K562 (cell line): ENCODE data around the gene BRAF.
"Not testable (repeated sequence)": the region's sequence is repeated elsewhere in the genome, so short reads cannot be mapped to it uniquely, and the experiment has no call there.

ENCODE experiments used
- CREB3 ChIP-seq: fragments of 450-650 bp; conservative IDR thresholded peaks from 2 replicates; pipeline ENCODE4 v1.6.1; 2016; ENCODE audit warnings: missing genetic modification characterization, low read depth, mild to moderate bottlenecking, missing compliant biosample characterization, moderate library complexity
- CTCF ChIP-seq, 3 experiments: IDR thresholded peaks in 2 of 3; conservative IDR thresholded peaks in 1 of 3; 2 replicates each; pipeline ENCODE4 v1.5.1; 2011 to 2012; ENCODE audit warnings: low read length in 3 of 3, mild to moderate bottlenecking in 3 of 3, control low read depth in 2 of 3, improper control_type of control experiment in 1 of 3, inconsistent platforms in 1 of 3, low read depth in 1 of 3, mixed read lengths in 1 of 3, moderate library complexity in 1 of 3; ENCODE audit not compliant: insufficient read depth in 2 of 3
- EZH2 ChIP-seq: IDR thresholded peaks from 2 replicates; pipeline ENCODE4 v1.6.1; 2012; ENCODE audit warnings: low read depth, mild to moderate bottlenecking, inconsistent platforms, low read length, borderline replicate concordance
- GATAD2B ChIP-seq: fragments of 450-650 bp; IDR thresholded peaks from 2 replicates; pipeline ENCODE4 v1.6.1; 2017; ENCODE audit warnings: mild to moderate bottlenecking, borderline replicate concordance
- JUN ChIP-seq, 2 experiments: sonication (generic) in 1 of 2; formaldehyde crosslinking in 1 of 2; IDR thresholded peaks; 2 replicates each; pipeline versions ENCODE4 v1.6.1 to v1.8.0; 2012 to 2022; ENCODE audit warnings: borderline replicate concordance in 2 of 2, mild to moderate bottlenecking in 2 of 2, improper control_type of control experiment in 1 of 2, low read depth in 1 of 2, low read length in 1 of 2, missing genetic modification reagents in 1 of 2
- KDM1A ChIP-seq, 2 experiments: fragments of 450-650 bp; IDR thresholded peaks; 2 replicates each; pipeline ENCODE4 v1.6.1; 2016; ENCODE audit warnings: mild to moderate bottlenecking in 2 of 2
- MBD1 ChIP-seq: fragments of 250-450 bp; sonication (Bioruptor Pico); IDR thresholded peaks from 2 replicates; pipeline ENCODE4 v1.8.0; 2022; ENCODE audit warnings: inconsistent platforms
- TBL1XR1 ChIP-seq, 2 experiments: IDR thresholded peaks; 2 replicates each; pipeline ENCODE4 v1.6.1; 2012; ENCODE audit warnings: improper control_type of control experiment in 2 of 2, low read length in 2 of 2, mild to moderate bottlenecking in 1 of 2
- ZZZ3 ChIP-seq: fragments of 450-650 bp; IDR thresholded peaks from 2 replicates; pipeline ENCODE4 v1.6.1; 2016; ENCODE audit warnings: antibody characterized with exemption, mild to moderate bottlenecking, moderate library complexity

GRCh38 chr7:140761375-140761774, 163.4 kb downstream of the BRAF start:
- TF ChIP-seq EZH2; MBD1; JUN (IDR thresholded peaks at IDR 0.05; ENCODE audit: borderline replicate concordance, low read depth, low read length); JUN (CRISPR knock-in tag; IDR thresholded peaks at IDR 0.05; ENCODE audit: borderline replicate concordance); ZZZ3; TBL1XR1 (IDR thresholded peaks at IDR 0.05; ENCODE audit: low read length in 2 of 2); GATAD2B; CTCF (IDR thresholded peaks at IDR 0.05 in 2 of 3, conservative IDR thresholded peaks at IDR 0.05 in 1 of 3; ENCODE audit: insufficient read depth in 2 of 3, low read depth in 1 of 3, low read length in 3 of 3); KDM1A (IDR thresholded peaks at IDR 0.05); CREB3 (tag): not testable (repeated sequence)
